ENCODE data around the gene CDK10.
"Not testable (repeated sequence)": the region's sequence is repeated elsewhere in the genome, so short reads cannot be mapped to it uniquely, and the experiment has no call there.

CDK10 gene

GRCh38 chr16:89697161-89697615, 10.7 kb downstream of the CDK10 start:
- no peak for DNase-seq

GRCh38 chr16:89697616-89698331, 11.3 kb downstream of the CDK10 start:
- DNase-seq, result no peak

- not testable (repeated sequence) for DNase-seq
These were observed 12.2 kb downstream of the CDK10 start for GRCh38 chr16:89698717-89699116.

GRCh38 chr16:89699629-89700099, 13.2 kb downstream of the CDK10 start:
- not testable (repeated sequence) for DNase-seq

GRCh38 chr16:89700100-89700648, 13.7 kb downstream of the CDK10 start:
- DNase-seq, result peak; percentile 92

- DNase-seq, result no peak
These were observed 14.3 kb downstream of the CDK10 start for GRCh38 chr16:89700649-89701424.

- peak; percentile 81 for DNase-seq
These were observed 15.2 kb downstream of the CDK10 start, which contains the start of gene SPATA2L for GRCh38 chr16:89701425-89702406. SPATA2L (minus strand) TSS chr16:89701705; CDS start chr16:89701232, 473 bp downstream.

- no peak for DNase-seq
These were observed 17.8 kb downstream of the CDK10 start for GRCh38 chr16:89704281-89704680.

GRCh38 chr16:89705006-89705405, 18.5 kb downstream of the CDK10 start:
- no peak for DNase-seq

- no peak for DNase-seq
These were observed 20.2 kb downstream of the CDK10 start for GRCh38 chr16:89706518-89707260.

GRCh38 chr16:89707695-89708094, 21.2 kb downstream of the CDK10 start:
- DNase-seq, result no peak

GRCh38 chr16:89708481-89708931, 22.0 kb downstream of the CDK10 start:
- no peak for DNase-seq

GRCh38 chr16:89709166-89709565, 22.7 kb downstream of the CDK10 start:
- DNase-seq, result no peak

GRCh38 chr16:89709716-89710432, 23.4 kb downstream of the CDK10 start:
- no peak for DNase-seq

GRCh38 chr16:89710709-89711564, 24.4 kb downstream of the CDK10 start:
- no peak for DNase-seq

- no peak for DNase-seq
These were observed 25.2 kb downstream of the CDK10 start for GRCh38 chr16:89711601-89712273.

- DNase-seq, result no peak
These were observed 25.8 kb downstream of the CDK10 start for GRCh38 chr16:89712274-89712781.

- no peak for DNase-seq
These were observed 30.0 kb downstream of the CDK10 start for GRCh38 chr16:89716493-89716892.

Data from NCI-H748 treated with DMSO at 0.1 percent for 48 hours (cell line).